ENCODE measurements around the gene ATP1A2.

ATP1A2 gene

DNA sequence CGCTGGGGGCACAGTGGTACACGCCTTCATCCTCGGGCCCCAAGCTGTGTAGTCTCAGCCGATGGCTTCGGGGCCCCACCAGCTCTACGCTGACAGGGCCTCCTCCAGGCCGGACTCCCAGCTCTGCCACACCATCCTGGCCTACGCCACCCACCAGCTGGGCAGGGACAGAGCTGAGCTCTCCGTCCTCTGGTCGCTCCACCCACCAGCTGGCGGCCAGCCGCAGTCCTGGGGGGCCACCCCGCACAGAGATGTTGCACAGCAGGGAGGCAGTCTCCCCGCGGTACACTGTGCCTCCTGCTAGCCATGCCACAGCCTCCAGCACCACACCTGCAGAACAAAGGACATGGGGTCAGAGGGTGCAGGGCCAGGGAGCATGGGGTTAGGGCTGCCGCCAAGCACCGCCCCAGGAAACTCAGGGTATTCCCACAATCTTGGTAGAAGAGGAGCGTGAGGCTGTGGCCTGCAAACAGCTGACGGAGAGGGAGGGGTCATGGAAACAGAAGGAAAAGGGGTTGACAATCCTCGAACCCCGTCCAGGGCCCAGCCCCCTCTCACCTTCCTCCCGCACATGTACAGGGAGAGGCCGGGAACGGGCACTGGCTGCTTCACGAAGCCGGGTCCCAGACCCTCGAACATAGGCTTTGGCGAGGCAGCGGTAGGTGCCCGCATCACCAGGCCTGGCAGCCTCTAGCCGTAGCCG, 23.0 kb upstream of the ATP1A2 start:
- no peak for ATAC-seq (replicated peaks)
- no peak overlapping the region for H3K4me3 Mint-ChIP-seq

DNA sequence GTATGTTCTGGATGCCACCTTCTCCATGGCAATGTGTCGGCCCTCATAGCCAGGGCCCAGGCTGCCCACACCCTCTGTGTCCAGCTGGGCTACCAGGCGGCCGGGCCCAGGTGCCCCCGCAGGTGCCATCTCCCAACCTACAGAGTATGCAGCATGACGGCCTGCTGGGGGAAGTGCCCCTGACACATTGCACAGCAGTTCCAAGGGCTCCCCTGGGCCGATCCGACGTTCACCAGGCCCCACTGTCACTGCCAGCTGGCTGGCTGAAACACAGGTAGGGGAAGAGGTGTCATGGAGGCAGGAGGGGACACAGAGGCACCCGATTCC, 22.5 kb upstream of the ATP1A2 start:
- ATAC-seq (replicated peaks), result no peak
- H3K4me3 Mint-ChIP-seq, result no peak overlapping the region
- peaks cover 15 to 37% of the 10 kb centered on the region in 2 donors for H3K36me3 Mint-ChIP-seq
- peaks cover 25 to 44% of the 10 kb centered on the region in 2 donors for H3K4me1 Mint-ChIP-seq
- no peaks in the 10 kb centered on the region for H3K27me3 Mint-ChIP-seq
- H3K27ac Mint-ChIP-seq, result no peak overlapping the region
- no peak for DNase-seq
- H3K9me3 Mint-ChIP-seq, result no peaks in the 10 kb centered on the region

More for the DNA sequence above, 23.0 kb upstream of the ATP1A2 start:
- H3K27ac Mint-ChIP-seq, result no peak overlapping the region
- peaks cover 15 to 37% of the 10 kb centered on the region in 2 donors for H3K36me3 Mint-ChIP-seq
- no peaks in the 10 kb centered on the region for H3K27me3 Mint-ChIP-seq
- no peaks in the 10 kb centered on the region for H3K9me3 Mint-ChIP-seq
- no peak for DNase-seq
- peaks cover 21 to 38% of the 10 kb centered on the region in 2 donors for H3K4me1 Mint-ChIP-seq

DNA sequence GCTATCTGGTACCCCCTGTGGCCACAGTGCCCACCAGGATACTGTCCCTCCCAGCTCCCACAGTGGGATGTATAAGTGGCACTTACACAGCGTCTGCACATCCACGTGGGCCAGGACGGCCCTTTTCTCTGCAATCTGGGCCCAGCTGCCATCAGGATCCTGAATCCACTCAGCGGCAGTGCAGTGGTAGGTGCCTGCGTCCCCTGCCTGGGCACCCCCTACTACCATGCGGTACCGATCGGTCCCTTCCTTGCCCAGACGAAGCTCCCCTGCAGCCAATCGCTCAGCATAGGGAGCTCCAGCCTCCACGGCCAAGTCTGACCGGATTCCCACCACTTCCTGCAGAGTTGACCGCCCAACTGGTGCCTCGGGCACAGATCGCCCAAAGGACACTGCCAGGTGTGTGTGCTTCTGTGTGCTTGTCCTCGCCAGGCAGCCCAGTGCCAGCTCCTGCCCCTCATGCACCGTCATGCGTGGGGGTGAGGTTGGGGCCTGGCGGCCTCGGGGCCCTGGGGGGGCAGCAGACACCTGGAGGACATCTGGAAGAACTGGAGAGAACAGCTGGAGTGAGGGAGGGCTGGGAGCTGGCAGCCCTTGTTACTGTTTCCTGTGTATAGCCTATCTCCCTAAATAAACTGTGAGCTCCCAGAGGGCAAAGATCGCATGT, 21.8 kb upstream of the ATP1A2 start:
- ATAC-seq (replicated peaks) (no peak), DNase-seq (no peak)
- Mint-ChIP-seq H3K27me3 (no peaks in the 10 kb centered on the region), H3K4me3 (no peak overlapping the region), H3K9me3 (no peaks in the 10 kb centered on the region), H3K36me3 (peaks cover 10 to 30% of the 10 kb centered on the region in 2 donors), H3K27ac (no peak overlapping the region), H3K4me1 (peaks cover 25 to 44% of the 10 kb centered on the region in 2 donors)

DNA sequence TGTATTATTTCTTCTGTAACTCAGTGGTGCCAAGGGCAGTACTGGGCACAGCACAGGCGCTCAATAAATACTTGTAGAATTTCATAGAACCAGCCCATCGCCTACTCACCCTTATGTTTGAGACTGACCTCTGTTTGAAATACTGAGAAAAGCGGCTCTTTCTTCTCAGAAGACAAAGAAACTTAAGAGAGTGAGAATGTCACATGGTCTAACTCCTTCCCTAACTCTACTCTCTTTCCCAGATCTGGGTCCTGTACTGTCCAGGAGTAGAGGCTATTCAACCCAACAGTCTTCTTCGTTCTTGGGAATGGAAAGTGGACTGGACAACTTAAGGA, 21.3 kb upstream of the ATP1A2 start:
- DNase-seq (no peak), ATAC-seq (replicated peaks) (no peak)
- no peak overlapping the region for H3K4me3 Mint-ChIP-seq
- peaks cover 27 to 48% of the 10 kb centered on the region in 2 donors for H3K4me1 Mint-ChIP-seq
- H3K27ac Mint-ChIP-seq, result no peak overlapping the region
- H3K27me3 Mint-ChIP-seq, result no peaks in the 10 kb centered on the region
- no peaks in the 10 kb centered on the region for H3K9me3 Mint-ChIP-seq
- peaks cover 10 to 25% of the 10 kb centered on the region in 2 donors for H3K36me3 Mint-ChIP-seq

DNA sequence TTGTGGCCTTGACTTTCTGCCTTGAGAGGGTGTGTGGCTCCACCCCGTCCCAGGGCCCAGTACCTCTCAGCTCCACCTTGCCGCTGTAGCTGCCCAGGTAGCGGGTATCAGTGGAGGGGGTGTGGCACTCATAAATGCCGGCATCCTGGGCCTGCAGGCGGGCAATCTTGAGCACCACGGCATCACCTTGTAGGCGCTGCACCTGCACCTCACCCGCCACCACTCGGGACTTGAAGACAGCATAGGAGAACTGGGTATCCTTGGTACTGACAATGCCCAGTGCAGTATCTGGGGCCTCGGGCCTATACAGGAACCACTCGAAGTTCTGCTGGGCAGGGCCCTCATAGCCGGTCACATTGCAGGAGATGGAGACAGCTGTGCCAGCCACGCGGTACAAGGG, 20.8 kb upstream of the ATP1A2 start:
- H3K27ac Mint-ChIP-seq, result peak overlapping the region; percentile 14
- peaks cover 10 to 24% of the 10 kb centered on the region in 2 donors for H3K36me3 Mint-ChIP-seq
- peaks cover 31 to 53% of the 10 kb centered on the region in 2 donors for H3K4me1 Mint-ChIP-seq
- no peaks in the 10 kb centered on the region for H3K9me3 Mint-ChIP-seq
- H3K4me3 Mint-ChIP-seq, result no peak overlapping the region
- ATAC-seq (replicated peaks) (no peak), DNase-seq (no peak)
- no peaks in the 10 kb centered on the region for H3K27me3 Mint-ChIP-seq

DNA sequence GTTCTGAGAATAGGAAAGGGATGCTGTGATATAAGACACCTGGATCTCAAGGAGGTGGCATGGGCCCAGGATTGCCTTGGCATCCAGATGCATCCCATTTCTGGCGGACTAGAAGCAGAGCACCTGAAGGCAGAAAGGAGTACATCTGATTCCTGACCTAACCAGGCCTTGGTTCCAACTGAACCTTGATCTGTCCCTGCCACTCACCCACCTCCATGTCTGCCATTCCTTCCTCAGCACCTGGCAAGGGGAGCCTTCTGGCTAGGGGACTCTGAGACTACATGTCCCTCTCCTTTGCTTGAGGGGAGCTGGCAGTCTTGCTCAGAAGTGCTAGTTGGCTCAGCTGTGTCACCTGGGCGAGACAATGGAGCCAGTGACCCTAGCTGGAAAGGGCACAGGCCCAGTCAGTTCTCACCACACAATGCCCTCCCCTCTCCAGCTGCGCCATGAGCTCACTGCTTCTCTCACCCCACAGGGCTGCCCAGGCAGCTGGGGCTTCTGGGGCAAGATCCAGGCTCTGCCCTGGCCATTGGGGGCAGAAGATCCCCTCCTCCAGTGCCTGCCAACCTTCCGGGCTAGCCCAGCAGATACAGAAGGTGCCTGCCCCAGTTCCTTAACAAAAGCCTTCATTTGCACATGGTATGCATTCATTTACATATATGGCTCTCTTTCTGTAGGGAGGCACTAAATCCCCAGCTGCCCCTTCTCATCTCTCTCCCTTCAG, 20.0 kb upstream of the ATP1A2 start:
- DNase-seq, result no peak
- no peak for ATAC-seq (replicated peaks)
- no peaks in the 10 kb centered on the region for H3K9me3 Mint-ChIP-seq
- peaks cover 10 to 24% of the 10 kb centered on the region in 2 donors for H3K36me3 Mint-ChIP-seq
- peak overlapping the region; percentile 51 for H3K27ac Mint-ChIP-seq
- H3K4me3 Mint-ChIP-seq, result peak overlapping the region in 1 of 2 donors; percentile 27
- peaks cover 31 to 54% of the 10 kb centered on the region in 2 donors for H3K4me1 Mint-ChIP-seq
- no peaks in the 10 kb centered on the region for H3K27me3 Mint-ChIP-seq

DNA sequence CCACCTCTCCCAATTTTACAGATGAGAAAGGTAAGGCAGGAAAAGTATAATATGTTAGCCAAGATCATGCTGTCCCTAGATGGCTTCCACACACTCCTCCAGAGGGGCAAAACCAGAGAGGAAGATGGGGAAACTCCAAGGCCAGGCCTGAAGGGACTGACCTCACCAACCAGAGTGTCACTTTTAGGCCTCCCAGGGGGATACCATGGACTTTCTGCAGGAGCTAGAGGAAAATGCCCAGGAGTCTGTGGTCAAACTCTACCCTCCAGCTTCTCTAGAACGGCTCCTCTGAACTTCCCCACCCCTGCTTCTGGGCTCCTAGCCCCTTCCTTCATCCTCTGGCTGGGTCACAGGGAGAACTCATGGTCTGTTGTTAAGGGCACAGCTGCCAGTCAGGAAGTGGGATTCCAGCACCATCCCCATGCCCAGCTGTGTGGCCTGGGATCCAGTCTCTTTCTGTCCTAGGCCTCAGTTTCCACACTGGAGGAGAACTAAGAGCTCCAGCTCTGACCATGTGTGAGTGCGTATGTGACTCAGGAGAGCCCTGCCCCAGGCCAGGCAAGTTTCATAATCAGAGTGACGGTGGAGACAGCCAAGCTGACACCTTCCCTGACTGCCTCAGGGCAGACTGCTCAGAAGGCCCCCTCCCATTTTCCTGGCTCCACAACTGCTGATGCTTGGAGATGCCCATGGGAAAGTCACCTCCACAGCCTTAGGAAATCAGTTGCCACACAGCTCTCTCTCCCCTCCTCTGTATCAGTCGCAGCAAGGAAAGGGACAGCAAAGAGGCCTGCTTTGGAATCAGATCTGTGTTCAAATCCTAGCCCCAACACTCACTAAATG, 19.1 kb upstream of the ATP1A2 start:
- H3K36me3 Mint-ChIP-seq, result peaks cover 6 to 19% of the 10 kb centered on the region in 2 donors
- H3K4me3 Mint-ChIP-seq, result peak overlapping the region; percentile 30 to 48
- ATAC-seq (replicated peaks) (no peak), DNase-seq (no peak)
- peaks cover 40 to 64% of the 10 kb centered on the region in 2 donors for H3K4me1 Mint-ChIP-seq
- no peaks in the 10 kb centered on the region for H3K9me3 Mint-ChIP-seq
- no peaks in the 10 kb centered on the region for H3K27me3 Mint-ChIP-seq
- peak overlapping the region; percentile 47 for H3K27ac Mint-ChIP-seq

DNA sequence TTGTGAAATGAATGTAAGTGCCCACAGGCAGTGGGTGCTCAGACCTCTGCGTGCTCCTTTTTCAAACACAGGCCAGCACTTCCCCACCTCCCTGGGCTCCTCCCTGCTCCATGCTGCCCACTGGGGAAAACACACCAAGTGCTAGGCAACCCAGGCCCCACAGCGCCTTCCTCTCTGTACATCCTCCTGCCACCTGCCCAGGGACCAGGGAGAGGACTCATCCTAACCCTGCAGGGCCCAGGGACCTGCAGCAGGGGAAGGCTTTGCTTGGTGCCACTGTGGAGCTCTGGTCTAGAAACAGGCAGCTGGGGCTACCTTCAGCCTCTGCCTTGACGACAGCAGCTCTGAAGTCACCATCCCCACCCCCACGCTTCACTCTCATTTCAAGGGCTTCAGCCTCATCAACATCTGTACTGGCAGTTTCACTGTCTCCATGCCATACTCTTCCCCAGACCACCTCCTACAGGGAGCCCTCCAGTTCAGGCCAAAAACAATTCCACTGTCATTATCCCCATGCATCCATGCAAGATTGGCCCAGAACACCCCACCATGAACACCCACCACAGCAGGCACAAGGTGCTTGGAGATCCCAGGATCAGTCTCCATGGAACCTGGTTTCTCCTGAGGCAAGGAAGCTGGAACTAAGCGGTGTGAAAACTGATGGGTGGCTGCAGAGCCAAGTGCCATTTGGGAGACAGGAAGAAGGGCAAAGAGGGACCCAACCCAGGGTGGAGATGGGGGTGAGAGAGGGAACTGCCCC, 18.2 kb upstream of the ATP1A2 start:
- Mint-ChIP-seq H3K9me3 (no peaks in the 10 kb centered on the region), H3K4me3 (peak overlapping the region; percentile 88 to 93), H3K27me3 (no peaks in the 10 kb centered on the region), H3K4me1 (peaks cover 41 to 64% of the 10 kb centered on the region in 2 donors), H3K36me3 (peaks cover 6 to 14% of the 10 kb centered on the region in 2 donors), H3K27ac (peak overlapping the region; percentile 86)
- ATAC-seq (replicated peaks), result no peak
- DNase-seq, result no peak

DNA sequence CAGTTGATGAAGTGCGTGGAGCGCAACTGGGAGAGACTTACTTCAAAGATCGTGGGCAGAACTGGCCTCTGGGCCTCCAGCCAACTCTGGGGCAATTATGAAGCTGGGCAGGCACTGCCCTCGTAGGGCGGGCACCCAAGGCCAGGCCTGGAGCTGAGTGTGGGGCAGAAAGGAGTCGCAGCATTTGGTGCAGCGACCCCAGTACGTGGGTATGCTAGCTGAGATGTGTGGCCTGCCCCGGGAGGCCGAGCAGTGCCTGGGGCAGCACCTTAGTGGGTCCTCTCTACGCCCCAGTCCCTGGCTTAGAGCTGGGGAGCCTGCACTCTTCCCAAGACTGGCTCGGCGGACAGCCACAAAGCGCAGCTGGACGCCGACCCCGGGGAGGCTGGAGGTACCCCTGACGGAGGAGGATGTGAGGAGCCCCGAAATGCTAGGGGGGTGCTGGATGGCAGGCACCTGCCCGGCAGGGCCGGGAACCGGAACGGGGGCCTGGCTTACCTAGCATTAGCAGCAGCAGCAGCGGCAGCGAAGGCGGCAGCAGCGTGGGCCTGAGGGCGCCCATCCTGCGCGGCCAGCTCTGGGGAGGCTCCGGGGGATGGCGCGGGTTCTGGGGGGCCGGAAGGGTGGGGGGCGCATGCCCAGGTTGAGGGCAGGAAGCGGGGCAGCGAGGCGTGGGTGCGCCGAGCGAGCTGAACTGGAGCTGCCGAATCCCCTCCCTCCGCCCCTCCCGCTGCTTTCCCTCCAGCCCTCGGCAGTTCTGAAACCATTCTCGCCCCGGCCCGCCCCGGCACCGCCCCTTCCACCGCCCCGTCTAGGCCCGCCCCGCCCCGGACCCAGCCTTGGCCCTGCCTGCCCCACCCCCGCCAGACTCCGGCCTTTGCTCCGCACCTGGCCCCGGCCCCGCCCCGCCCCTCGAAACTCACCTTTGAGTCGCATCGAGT, 17.4 kb upstream of the ATP1A2 start, which contains the start of gene IGSF8:
Gene IGSF8 (minus strand): TSS at position 709 of the 941 bp plus-strand sequence. CDS start 147 bp downstream, at position 562.
- ATAC-seq (replicated peaks), result peak; percentile 67 to 72
- peaks cover 0 to 5% of the 10 kb centered on the region in 2 donors for H3K27me3 Mint-ChIP-seq
- peaks cover 4 to 10% of the 10 kb centered on the region in 2 donors for H3K36me3 Mint-ChIP-seq
- peak within 1 kb of the TSS; percentile 89 for H3K27ac Mint-ChIP-seq
- H3K9me3 Mint-ChIP-seq, result no peaks in the 10 kb centered on the region
- H3K4me3 Mint-ChIP-seq, result peak within 1 kb of the TSS; percentile 88 to 93
- H3K4me1 Mint-ChIP-seq, result peaks cover 43 to 60% of the 10 kb centered on the region in 2 donors
- DNase-seq, result peak; percentile 76

DNA sequence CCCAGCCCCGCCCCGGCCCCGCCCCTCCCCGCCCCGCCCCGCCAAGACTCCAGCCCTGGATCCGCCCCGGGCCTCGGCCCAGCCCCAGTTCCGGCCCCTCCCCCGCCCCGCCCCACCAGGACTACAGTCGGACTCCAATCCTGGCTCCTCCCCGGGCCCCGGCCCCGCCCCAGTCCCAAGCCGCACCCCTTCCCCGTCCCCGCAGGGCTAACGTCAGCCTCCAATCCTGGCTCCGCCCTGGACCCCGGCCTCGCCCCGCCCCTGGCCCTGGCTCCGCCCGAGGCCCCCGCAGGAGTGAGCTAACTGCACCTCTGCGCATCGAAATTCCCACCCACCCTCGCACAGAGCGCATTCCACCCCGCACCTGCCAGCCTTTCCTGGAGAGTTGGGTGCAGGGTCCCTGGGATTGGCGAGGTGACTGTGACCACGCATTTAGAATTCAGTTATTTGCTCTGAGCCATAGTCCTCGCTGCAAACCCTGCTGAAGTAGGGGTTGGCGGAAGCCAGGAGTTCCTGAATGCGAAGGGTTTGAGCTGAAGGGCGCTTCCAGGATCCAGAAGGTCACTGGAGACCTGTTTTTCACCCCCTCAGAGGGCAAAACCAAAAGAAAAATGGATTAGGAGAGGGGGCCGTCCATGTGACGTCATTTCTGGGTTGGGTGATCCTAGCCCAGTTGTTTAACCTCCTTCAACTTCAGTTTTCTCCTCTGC, 16.6 kb upstream of the ATP1A2 start:
- DNase-seq (peak; percentile 88), ATAC-seq (replicated peaks) (peak; percentile 83 to 90)
- peaks cover 0 to 5% of the 10 kb centered on the region in 2 donors for H3K27me3 Mint-ChIP-seq
- H3K9me3 Mint-ChIP-seq, result no peaks in the 10 kb centered on the region
- peak overlapping the region; percentile 84 to 87 for H3K4me3 Mint-ChIP-seq
- H3K27ac Mint-ChIP-seq, result peak overlapping the region; percentile 89
- H3K4me1 Mint-ChIP-seq, result peaks cover 41 to 54% of the 10 kb centered on the region in 2 donors
- peaks cover 4% of the 10 kb centered on the region in 2 donors for H3K36me3 Mint-ChIP-seq

DNA sequence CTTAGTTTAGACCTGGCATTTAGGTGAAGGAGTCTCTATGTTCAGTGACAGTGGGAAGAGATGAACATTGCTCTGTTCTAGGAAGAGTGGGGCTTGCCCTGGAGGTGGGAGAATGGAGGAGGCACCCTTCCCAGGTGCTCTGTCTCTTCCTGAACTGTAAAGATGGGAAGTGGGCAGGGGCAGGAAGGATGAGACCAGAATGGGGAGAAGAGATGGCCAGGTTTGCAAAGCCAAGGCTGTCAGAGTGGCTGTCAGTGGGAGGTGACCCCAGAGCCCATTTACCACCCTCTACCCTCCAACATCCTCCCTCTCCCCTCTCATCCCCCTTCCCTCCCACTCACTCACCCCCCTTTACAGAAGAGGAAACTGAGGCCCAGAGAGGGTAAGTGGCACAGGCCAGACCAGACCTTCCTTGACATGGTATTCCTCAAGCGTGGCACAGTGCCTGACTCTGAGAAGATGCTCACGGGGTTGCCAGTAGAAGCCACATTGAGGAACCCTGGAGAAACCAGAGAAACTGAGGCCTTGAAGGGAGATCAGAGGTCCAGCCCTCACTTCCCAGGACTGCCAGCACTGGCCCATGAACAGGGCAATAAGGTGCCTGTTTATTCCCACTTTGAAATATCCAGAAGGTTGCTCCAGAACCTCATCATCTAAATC, 15.7 kb upstream of the ATP1A2 start:
- ATAC-seq (replicated peaks), result no peak
- no peaks in the 10 kb centered on the region for H3K36me3 Mint-ChIP-seq
- H3K4me1 Mint-ChIP-seq, result peaks cover 41 to 49% of the 10 kb centered on the region in 2 donors
- peaks cover 0 to 5% of the 10 kb centered on the region in 2 donors for H3K27me3 Mint-ChIP-seq
- peak overlapping the region; percentile 89 for H3K27ac Mint-ChIP-seq
- H3K9me3 Mint-ChIP-seq, result no peaks in the 10 kb centered on the region
- no peak for DNase-seq
- no peak overlapping the region for H3K4me3 Mint-ChIP-seq
